CD4-positive, alpha-beta T cell treated with Interleukin-17A for 1 hour (primary cell): Measurements from ENCODE around the gene CHMP5.
A peak's percentile ranks its signal among the peaks of the same experiment; 100 is the strongest.

Source experiments
- DNase-seq: peaks from one replicate; pipeline ENCODE4 v3.0.0-alpha.2; 2020

Gene CHMP5

DNA sequence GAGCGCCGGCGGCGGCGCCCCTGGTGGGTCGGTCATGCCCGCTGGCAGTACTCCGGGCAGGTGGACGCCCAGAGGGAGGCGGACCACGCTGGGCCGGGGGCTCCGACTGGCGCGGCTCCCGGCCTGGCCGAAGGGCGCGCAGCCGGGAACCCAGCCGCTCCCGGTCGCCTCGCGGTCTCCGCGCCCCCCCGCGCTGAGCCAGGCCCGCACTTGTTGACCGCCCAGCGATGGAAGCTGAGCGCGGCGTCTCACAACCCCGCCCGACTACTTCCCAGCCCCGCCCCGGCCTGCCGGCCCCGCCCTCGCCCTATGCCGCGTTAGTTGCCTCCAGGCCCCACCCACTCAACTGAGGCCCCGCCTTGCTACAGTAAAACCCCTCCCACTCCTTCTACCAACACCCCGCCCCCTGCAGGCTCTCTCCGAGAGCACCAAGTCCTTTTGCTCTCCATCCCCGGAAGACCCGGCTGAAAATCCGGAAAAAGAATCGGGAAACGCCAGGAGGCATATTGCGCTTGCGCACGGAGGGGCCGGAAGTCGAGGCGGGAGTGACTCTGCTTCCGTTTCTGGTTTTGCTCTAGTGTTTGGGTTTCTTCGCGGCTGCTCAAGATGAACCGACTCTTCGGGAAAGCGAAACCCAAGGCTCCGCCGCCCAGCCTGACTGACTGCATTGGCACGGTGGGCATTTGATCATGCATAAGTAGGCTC is at the start of gene CHMP5, which contains the start of gene BAG1:
CHMP5 (plus strand) TSS at position 577 of the 705 bp plus-strand sequence; CDS start at position 607, 30 bp downstream.
BAG1 (minus strand) TSS at position 236 of the 705 bp plus-strand sequence.
- DNase-seq: peak; percentile 100

DNA sequence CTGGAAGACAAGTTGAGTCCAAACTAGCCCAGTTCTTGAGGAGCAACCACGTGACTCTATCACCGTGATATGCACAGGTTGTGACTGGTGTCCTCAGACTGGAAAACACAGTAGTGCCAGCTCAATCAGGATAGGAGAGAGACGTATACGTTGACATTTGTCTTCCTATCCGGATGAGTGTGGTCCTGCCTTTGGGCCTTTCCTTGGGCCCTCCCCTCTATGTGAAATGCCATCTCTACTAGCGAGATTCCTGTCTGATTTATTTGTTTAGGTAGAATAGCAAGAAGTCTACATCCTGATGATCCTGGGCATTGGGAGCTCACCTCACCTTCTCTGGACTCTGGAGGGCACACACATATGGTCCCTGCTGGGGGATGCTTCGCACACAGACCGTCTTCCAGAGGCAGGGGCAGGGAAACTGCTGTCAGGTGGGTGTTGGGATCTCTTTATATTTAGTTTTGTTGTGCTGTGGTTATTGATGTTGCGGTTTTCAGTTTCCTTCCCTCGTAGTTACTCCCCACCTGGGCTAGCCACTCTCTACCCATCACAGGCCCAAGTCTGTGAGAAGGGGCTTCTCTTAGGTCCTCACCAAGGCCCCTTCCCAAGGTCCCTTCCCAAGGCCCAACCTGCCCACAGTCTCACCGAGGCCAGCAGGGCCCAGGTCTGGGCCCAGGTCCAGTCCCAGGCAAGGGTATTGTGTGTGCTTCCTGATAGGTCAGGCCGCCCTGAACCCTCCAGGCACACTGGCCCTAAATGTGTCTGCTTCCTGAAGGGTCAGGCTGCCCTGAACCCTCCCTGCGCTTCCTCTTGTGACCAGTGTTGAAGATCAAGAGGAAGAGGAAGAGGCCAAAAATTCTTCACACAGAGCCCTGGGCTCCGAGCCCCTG is 43.9 kb upstream of the CHMP5 start:
- DNase-seq: no peak

DNA sequence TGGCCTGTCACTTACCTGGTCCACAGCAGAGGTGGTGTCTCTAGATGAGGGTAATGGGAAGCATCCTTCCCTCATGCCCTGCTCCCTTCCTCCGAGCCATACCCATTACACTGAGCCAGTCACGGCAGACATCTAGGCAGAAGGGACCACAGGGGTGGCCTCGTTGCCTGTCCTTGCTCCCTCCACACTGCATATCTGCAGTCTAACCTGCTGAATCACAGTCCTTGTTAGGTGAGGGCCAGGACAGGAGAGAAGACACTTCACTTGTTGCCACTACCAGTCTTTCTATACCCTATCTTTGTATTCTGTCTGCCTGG is 43.3 kb upstream of the CHMP5 start:
- no peak for DNase-seq

DNA sequence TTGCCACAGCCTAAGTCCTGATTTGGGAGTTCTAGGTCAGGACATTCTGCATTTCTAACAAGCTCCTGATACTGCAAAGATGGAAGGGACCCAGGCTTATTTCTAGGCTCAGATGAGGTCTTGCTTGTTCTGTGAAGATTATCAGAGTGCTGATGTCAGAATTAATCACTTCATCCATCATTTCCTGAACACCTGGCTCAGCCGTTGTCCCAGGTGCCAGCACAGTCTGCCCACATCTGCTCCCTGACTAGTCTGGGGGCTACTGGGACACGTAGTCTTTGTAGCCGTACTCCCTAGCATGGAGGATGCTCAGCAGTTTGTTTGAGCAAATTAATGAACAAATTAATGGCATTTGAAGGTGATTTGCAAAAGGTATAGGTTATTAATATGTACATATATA is 42.8 kb upstream of the CHMP5 start:
- no peak for DNase-seq

DNA sequence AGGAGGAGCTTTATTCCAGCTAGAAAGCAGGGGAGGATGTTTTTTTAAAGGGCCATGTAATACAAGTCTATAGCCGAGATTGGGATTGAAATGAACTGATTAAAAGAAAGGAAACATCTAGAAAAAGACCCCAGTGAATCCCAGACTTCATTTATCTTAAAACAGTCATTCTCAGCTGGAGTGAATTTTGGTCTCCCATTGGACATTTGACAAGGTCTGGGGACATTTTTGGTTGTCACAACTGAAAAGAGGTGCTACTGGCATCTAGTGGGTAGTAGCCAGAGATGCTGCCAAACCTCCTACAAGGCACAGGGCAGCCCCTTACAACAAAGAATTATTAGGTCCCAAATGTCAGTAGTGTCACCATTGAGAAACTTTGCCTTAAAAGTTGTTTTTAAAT is 41.2 kb upstream of the CHMP5 start:
- DNase-seq: no peak

DNA sequence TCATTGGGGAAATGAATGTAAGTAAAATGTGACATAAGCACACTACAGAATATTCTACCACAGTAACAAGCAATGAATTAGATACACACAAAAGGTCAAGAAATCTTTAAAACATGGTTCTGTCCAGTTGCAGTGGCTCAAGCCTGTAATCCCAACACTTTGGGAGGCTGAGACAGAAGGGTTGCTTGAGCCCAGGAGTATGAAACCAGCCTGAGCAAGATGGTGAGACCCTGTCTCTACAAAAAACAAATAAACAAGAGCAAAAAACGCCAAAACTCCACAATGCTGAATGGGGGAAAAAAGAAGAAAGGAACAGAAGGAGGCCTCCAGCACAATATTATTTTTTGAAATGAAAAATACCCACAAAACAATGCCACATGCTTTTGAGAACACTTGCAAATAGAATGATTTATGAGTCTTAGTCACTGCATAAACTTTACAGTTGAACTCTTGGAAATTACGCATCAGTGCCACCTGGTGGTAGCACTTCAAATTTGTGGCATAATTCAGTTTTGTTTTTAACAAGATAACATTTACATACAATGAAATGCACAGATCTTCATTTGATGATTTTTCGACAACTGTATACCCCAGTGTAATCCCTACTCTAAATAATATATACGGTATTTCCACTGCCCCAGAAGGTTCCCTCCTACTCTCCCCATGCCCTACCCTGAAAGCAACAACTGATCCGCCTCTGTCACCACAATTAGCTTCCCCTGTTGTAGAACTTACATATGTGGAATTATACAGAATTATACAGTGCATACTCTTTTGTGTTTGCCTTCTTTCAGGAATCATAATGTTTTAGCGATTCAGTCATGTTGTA is 39.3 kb upstream of the CHMP5 start:
- peak; percentile 81 for DNase-seq

DNA sequence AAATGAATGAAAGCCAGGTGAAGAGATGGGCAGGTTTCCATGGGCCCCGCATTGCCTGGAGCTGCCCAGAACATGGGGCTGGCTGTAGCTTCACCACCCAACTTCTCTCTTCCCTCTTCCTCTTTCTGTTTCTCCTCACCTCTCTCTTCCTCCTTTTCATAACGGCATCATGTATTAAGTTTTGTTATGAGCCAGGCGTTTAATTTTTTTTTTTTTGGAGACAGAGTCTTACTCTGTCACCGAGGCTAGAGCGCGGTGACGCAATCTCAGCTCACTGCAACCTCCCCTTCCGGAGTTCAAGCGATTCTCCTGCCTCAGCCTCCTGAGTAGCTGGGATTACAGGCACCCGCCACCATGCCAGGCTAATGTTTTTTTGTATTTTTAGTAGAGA is 37.8 kb upstream of the CHMP5 start:
- DNase-seq: peak; percentile 11

DNA sequence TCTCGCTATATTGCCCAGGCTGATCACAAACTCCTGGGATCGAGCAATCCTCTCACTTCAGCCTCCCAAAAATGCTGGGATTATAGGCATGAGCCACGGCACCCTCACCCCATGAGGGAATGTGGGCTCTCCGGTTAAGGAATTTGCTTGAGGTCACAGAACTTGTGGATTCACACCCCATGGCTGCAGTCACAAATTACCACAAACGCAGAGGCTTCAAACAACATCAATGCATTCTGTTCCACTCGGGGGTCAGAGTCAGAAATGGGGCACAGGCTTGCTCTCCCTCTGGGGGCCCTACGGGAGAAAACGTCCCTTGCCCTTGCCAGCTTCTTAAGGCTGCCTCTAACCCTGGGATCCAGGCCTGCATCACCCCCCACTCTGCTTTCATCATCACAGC is 37.1 kb upstream of the CHMP5 start:
- no peak for DNase-seq

DNA sequence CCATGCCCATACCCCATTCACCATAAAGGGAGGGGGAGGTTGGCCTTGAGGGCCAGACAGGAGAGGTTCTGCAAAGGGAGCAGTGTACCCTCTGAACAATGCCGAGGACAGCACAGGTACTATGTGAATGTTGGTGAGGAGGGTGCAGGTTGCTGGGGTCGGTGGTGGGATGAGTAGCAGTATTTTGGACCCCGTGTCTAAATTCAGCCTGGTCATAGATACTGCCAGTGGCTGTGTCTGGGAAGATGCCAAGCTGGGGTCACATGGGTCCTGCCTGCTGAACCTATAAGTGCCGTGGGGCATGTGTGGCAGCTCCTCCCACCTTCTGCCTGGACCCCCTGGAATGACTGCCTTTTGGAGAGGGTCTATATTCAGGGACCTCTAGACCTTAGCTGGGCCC is 36.2 kb upstream of the CHMP5 start:
- no peak for DNase-seq

DNA sequence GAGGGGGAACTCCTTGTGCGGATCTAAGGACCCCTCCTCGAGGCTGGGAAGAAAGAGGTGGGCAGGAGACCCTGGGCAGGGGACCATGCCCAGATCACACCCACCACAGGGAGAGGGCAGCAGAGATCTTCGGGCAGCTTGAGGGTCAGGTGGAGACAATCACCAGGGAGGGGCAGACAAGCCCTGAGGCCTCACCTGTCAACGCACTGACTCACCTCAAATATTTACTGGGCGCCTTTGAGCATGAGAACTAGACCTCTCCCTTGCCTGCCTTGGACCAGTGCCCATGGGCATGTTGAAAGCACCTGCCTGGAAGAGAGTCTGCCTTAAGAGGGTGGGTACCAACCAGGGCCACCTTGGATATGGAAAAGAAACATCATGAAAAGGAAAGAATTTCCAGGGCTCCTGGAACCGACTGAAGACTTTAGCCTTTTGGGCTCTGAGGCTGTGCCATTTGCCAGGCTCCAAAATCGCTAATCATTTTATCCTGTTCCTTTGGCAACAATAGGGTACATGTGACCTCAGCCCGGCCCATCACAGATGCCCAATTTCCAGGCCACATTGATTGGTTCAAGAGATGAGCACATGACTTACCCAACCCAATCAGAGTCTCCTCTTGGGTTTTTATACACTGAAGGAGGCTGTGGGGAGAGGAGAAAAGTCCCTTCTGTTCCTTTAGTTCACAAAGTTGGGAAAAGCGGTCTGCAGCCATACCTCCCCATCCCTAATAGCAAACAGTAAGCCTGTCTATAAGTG is 35.3 kb upstream of the CHMP5 start:
- DNase-seq: no peak

DNA sequence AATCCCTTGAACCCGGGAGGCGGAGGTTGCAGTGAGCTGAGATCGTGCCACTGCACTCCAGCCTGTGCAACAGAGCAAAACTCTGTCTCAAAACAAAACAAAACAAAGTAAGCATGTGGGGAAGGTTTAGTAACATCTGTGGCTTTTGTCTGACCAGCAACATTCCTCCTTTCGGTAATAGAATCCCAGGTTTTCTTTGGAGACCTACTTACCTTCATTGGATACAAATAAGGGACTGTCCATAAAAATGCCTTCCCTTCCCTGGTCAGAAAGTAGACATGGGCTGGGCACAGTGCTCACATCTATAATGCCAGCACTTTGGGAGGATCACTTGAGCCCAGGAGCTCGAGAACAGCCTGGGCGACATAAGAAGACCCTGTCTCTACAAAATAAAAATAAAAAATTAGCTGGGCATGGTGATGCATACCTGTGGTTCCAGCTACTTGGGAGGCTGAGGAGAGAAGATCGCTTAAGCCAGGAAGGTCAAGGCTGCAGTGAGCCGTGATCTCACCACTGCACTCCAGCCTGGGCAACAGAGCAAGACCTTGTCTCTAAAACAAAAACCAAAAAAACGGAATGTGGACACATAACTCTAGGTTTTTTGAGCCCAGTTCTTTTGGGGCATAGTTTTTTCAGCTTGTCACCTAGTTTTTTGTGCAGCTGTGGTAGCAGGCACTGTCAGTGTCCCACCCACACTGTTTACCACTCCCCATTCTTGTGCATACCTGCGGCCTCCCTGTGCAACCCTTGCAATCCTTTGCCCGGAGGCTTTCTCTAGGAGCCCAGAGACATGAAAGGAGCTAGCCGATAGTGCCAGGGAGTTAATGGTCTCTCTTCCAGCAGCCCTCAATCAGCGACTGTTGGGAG is 33.9 kb upstream of the CHMP5 start:
- no peak for DNase-seq

DNA sequence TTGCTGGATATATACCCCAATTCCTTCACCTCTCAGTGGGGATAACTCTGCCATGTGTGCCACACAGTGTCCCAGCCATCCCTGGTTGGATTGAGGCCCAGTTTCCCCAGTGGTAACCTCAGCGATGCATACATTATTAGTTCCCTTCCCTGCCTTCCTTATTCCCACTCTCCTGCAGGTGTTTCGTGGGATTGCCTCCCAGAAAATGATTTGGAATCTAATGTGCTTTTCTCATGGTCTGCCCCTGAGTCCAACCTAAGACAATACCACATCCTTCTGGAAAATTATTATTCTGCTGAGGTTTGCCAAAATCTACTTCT is 33.3 kb upstream of the CHMP5 start:
- no peak for DNase-seq

DNA sequence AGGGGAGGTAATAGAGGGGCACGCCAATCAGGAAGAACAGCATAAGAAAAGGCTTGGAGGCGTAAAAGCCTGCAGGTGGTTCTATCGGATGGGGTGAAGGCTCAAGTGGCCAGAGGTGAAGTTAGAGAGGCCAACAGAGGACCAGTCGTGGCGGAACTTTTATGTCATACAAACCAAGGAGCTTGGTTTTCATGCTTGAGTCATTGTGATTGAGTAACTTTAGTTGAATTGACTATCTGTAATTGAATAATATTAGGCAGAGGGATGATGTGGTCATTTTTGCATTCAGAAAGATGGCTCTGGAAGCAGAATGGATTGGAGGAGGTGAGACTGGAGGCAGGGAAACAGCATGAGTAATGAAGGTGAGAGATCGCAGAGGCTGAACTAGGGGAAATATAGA is 32.0 kb upstream of the CHMP5 start:
- DNase-seq: no peak

DNA sequence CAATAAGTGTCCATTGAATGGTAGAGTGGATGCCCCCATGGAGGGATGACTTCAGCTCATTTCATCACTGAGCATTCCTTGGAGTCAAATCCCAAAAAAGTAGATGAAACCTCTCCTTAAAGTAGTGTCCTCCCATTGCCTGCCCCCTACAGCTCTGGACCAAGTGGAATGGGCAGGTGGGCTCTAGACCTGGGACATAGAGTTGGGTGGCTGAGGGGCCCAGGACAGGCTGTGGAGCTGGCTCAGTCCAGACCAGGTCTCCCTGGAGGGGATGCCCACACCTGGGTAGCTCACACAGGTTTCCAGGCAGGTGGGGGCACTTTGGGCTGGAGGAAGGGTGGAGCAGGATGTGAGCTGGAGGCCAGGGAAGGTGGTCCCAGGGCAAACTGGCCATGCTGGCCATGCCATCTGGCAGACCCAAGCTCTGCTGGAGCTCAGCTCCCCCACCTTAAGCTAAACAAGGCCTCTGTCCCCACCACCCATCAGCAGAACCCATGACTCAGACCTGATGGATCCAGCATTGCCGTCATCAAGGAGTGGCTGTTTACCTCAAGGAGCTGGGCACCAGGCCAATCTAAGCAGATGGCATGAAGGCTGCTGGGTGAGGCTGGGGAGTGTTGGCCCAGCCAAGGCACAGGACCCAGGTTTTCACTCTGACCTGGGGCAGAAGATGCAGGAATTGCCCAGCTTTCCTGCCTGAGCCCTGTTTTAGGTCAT is 31.1 kb upstream of the CHMP5 start:
- DNase-seq: no peak

DNA sequence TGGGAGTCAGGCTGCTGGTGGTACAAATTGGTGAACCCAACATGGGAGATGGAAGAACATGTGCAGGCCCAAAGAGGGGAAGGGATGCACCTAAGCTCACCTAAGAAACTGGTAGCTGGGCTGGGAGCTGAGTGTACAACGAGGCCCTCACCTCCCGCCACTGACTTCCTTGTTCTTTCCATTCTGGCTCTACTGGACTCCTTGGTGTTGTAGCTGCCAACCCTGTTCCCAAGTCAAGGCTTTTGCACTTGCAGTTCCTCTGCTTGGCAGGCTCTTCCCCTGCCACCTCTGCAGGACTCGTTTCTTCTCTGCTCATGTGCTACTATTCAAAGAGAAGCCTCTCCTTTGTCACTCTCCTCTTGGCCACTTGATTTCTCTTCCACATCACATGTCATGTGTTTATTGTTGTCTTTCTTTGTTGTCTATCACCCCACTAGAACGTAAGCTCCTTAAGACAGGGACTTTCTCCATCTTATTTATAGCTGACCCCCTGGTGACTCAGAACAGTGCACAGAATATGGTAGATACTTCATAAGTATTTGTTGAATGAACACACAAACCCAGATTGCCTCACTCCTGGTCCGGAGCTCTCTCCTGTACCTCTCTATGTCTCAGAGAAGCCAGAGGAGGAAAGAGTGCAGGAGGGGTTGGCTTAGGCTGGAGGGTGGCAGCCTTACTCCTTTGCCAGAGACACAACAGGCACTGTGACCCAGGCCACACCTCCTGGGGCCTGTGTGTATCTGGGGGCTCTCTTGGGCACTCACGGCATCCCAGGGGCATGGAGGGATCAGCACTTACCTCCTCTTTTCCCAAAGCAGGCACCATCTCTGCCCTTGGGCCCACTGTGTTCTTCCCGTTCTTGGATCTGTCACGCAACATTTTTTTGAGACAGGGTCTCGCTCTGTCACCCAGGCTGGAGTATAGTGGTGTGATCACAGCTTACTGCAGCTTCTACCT is 30.1 kb upstream of the CHMP5 start:
- no peak for DNase-seq

DNA sequence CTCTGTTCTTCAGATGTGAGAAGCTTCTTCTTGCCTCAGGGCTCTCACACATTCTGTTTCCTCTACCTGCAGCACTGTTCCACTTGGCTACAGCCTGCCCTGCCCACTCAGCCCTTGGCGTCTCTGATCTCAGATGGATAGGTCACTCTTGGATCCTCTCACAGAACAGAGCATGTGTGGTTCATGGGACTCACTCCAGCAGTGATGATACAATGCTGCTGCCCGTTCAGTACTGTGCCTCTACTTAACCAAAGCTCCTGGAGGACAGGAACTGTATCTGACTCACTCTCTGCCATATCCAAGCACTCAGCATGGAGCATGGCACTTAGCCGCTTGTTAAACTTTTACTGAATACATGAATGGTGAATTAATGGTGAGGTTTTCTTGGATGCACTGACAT is 28.3 kb upstream of the CHMP5 start:
- no peak for DNase-seq

DNA sequence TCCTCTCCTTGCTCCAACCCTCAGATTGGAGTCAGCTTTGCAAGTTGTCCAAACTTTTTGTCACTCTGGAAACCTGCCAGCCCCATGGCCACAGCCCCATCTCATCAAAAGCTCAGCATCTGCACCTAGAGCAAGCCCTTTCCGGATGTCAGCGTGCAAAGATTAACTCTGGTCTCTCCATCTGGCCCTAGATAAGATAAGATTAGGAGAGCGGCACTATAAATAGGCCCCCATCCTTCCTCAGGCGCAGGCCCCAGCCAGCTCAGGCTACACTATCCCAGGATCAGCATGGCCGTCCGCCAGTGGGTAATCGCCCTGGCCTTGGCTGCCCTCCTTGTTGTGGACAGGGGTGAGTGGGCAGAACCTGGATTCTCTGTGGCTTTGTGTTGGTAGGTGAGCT is 24.9 kb upstream of the CHMP5 start, which contains the start of gene SPINK4:
SPINK4 (plus strand) TSS at position 247 of the 400 bp plus-strand sequence; CDS start at position 289, 42 bp downstream.
- DNase-seq: no peak

DNA sequence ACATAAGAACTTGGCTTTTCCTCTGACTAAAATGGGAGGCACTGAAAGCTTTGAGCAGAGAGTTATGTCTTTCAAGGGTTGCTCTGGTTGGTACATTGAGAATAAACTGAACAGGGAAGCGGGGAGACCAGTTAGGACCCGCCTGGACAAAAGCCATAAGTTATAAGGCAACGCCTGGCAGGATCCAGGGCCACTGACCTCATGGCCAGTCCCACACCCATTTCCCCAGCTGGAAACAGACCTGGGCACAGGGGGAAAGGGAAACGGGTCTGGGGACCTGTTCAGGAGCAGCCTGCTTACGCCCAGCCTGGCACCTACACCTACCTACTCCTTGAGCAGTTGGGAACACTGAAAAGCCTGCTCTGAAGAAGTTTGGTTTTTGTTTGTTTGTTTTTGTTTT is 23.6 kb upstream of the CHMP5 start:
- no peak for DNase-seq

DNA sequence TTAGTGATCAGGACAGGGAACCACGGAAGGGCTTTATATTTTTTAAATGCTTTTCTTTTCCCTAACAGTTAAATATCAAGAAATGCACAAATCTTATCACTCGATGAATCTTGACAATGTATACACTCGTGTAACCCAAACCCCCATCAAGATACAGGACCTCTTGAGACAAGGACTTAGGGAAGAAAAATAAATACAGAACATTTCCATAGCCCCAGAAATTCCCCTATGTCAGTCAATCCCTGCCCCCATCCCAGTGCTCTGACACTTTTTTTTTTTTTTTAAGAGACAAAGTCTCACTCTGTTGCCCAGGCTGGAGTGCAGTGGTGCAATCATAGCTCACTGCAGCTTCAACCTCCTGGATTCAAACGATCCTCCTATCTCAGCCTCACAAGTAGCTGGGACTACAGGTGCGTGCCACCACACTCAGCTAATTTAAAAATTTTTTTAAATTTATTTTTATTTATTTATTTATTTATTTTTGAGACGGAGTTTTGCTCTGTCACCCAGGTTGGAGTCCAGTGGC is 22.2 kb upstream of the CHMP5 start:
- DNase-seq: no peak
